HepG2 (cell line): Measurements from ENCODE around the gene OBSL1. TPM values are rescaled to one million over a fixed set of nuclear protein-coding genes. Genes with fewer than 3 reads are reported as not detected.

ENCODE experiments used
- CBFB ChIP-seq: sonication (generic); formaldehyde crosslinking; IDR thresholded peaks from 2 replicates; pipeline ENCODE4 v1.4.0; 2020; ENCODE audit warnings: missing genetic modification reagents
- CCAR2 ChIP-seq: fragments of 200-400 bp; formaldehyde crosslinking; optimal IDR thresholded peaks from 2 replicates; pipeline ENCODE3; 2018; ENCODE audit warnings: low read depth, mild to moderate bottlenecking, low read length, moderate library complexity
- GTF3A ChIP-seq: sonication (generic); formaldehyde crosslinking; conservative IDR thresholded peaks from 2 replicates; pipeline ENCODE4 v1.4.0; 2020; ENCODE audit warnings: mild to moderate bottlenecking, missing genetic modification reagents
- NCOA1 ChIP-seq: sonication (generic); formaldehyde crosslinking; IDR thresholded peaks from 2 replicates; pipeline ENCODE4 v1.9.0; 2021; ENCODE audit warnings: missing genetic modification reagents
- NCOA2 ChIP-seq: sonication (generic); formaldehyde crosslinking; IDR thresholded peaks from 2 replicates; pipeline ENCODE4 v1.8.0; 2022; ENCODE audit warnings: inconsistent platforms
- REXO4 ChIP-seq: sonication (generic); formaldehyde crosslinking; IDR thresholded peaks from 2 replicates; pipeline ENCODE4 v1.8.0; 2022; ENCODE audit warnings: missing genetic modification reagents, mild to moderate bottlenecking, borderline replicate concordance
- SIX1 ChIP-seq: sonication (generic); formaldehyde crosslinking; IDR thresholded peaks from 2 replicates; pipeline ENCODE4 v1.4.0; 2020; ENCODE audit warnings: missing genetic modification reagents, borderline replicate concordance
- SMC3 ChIP-seq: IDR thresholded peaks from 2 replicates; pipeline ENCODE4 v1.6.1; 2011; ENCODE audit warnings: low read length, improper control_type of control experiment
- SRSF1 ChIP-seq: fragments of 200-400 bp; formaldehyde crosslinking; optimal IDR thresholded peaks from 2 replicates; pipeline ENCODE3; 2017; ENCODE audit warnings: mild to moderate bottlenecking, low read depth, low read length, moderate library complexity
- SUZ12 ChIP-seq: fragments of 150-350 bp; IDR thresholded peaks from 2 replicates; pipeline ENCODE4 v1.6.1; 2014; ENCODE audit warnings: low read depth, low read length
- TAF1 ChIP-seq: sonication (generic); formaldehyde crosslinking; IDR thresholded peaks from 2 replicates; pipeline ENCODE4 v1.4.0; 2020; ENCODE audit warnings: missing genetic modification reagents
- ZFYVE20 ChIP-seq: sonication (generic); formaldehyde crosslinking; IDR thresholded peaks from 2 replicates; pipeline ENCODE4 v1.8.0; 2023; ENCODE audit warnings: low read depth, mild to moderate bottlenecking, moderate library complexity, missing genetic modification reagents, borderline replicate concordance
- ZMYM4 ChIP-seq: sonication (generic); formaldehyde crosslinking; IDR thresholded peaks from 2 replicates; pipeline ENCODE4 v1.8.1; 2023; ENCODE audit warnings: mild to moderate bottlenecking, missing genetic modification reagents
- ZNF12 ChIP-seq: sonication (generic); formaldehyde crosslinking; IDR thresholded peaks from 2 replicates; pipeline ENCODE4 v1.5.0; 2020; ENCODE audit warnings: missing genetic modification reagents
- ZNF205 ChIP-seq: IDR thresholded peaks from 2 replicates; pipeline ENCODE4 v1.6.1; 2018; ENCODE audit warnings: missing biosample characterization, missing genetic modification reagents
- ZNF207 ChIP-seq: fragments of 450-650 bp; IDR thresholded peaks from 2 replicates; pipeline ENCODE4 v1.6.1; 2016; ENCODE audit warnings: antibody characterized with exemption, borderline replicate concordance
- ZNF337 ChIP-seq: sonication (generic); formaldehyde crosslinking; IDR thresholded peaks from 2 replicates; pipeline ENCODE4 v1.5.1; 2020; ENCODE audit warnings: missing genetic modification reagents, low read depth, mild to moderate bottlenecking, borderline replicate concordance
- ZNF354B ChIP-seq: sonication (generic); formaldehyde crosslinking; IDR thresholded peaks from 2 replicates; pipeline ENCODE4 v1.8.0; 2022; ENCODE audit warnings: mild to moderate bottlenecking, missing genetic modification reagents
- ZNF496 ChIP-seq: sonication (generic); formaldehyde crosslinking; IDR thresholded peaks from 2 replicates; pipeline ENCODE4 v1.8.1; 2023; ENCODE audit warnings: mild to moderate bottlenecking, moderate library complexity, missing genetic modification reagents; ENCODE audit not compliant: insufficient replicate concordance
- ZNF616 ChIP-seq: sonication (generic); formaldehyde crosslinking; IDR thresholded peaks from 2 replicates; pipeline ENCODE4 v1.5.0; 2020; ENCODE audit warnings: low read depth, mild to moderate bottlenecking, missing genetic modification reagents
- polyA plus RNA-seq, 8 experiments: library from polyadenylated mRNA; depleted of rRNA in 3 of 8; stranded (reverse) in 7 of 8; unstranded in 1 of 8; fragments of >200 nt; fragmentation: Illumina TruSeq in 4 of 8; extraction: Trizol in 4 of 8; gene quantifications; 2 replicates each; pipeline versions ENCODE4 v1.2.1 to v1.2.3, GENCODE V29; 2011 to 2016; ENCODE audit warnings: low read depth in 4 of 8, missing spikeins in 1 of 8, mixed read lengths in 1 of 8; ENCODE audit not compliant: insufficient read depth in 1 of 8
- total RNA-seq, 5 experiments: library from RNA; depleted of rRNA; stranded (reverse); fragments of >200 nt; fragmentation: Illumina TruSeq; extraction: Trizol; gene quantifications; 2 replicates each; pipeline ENCODE4 v1.2.3, GENCODE V29; 2016; ENCODE audit warnings: low read depth in 1 of 5
- TF ChIP-seq, protein P1 (sequence below): IDR thresholded peaks from 2 replicates; pipeline ENCODE4 v1.6.1; 2016; ENCODE audit warnings: low read depth, borderline replicate concordance
- TF ChIP-seq, protein P2 (sequence below): IDR thresholded peaks from 2 replicates; pipeline ENCODE4 v1.6.1; 2016; ENCODE audit warnings: mild to moderate bottlenecking
- TF ChIP-seq, protein P3 (sequence below): sonication (generic); formaldehyde crosslinking; IDR thresholded peaks from 2 replicates; pipeline ENCODE4 v1.8.1; 2023; ENCODE audit warnings: mild to moderate bottlenecking, missing genetic modification reagents, borderline replicate concordance
- TF ChIP-seq, protein P4 (sequence below): sonication (generic); formaldehyde crosslinking; IDR thresholded peaks from 2 replicates; pipeline ENCODE4 v1.4.0; 2020; ENCODE audit warnings: missing genetic modification reagents
- TF ChIP-seq, protein P5 (sequence below): IDR thresholded peaks from 2 replicates; pipeline ENCODE4 v1.6.1; 2012; ENCODE audit warnings: inconsistent platforms
- TF ChIP-seq, protein P6 (sequence below): sonication (generic); formaldehyde crosslinking; IDR thresholded peaks from 2 replicates; pipeline ENCODE4 v1.4.0; 2020; ENCODE audit warnings: missing genetic modification reagents

Gene OBSL1
- total and polyA plus RNA-seq, 2 of the 13 experiments (the other 11 are each of a cell fraction or from before 2014, with no cell fraction given), result 86.7 to 218 TPM

DNA sequence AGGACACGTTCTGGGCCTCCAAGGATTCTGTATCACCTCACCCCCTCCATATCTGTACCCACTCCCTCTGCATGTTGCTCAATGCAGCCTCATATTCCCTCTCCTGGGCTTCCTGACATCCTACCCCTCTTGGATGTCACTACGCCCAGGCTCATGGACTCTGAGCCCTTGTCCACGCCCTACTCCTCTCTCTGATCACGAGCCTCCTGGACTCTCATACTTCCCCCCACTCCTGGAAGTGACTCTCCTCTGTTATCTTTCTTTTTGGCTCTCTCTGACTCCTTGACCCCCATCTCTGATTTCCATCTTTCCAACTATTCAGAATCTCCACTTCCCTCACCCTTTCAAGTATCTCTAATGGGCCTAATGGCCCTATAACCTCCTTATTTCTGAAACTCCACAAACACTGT is 25.4 kb downstream of the OBSL1 start (continued):
- TF ChIP-seq NCOA2 (CRISPR knock-in tag) (peak; percentile 83), CBFB (no peak), ZMYM4 (CRISPR knock-in tag) (no peak), SMC3 (peak; percentile 38), ZNF12 (CRISPR knock-in tag) (peak; percentile 79; the same call in 1 of the 2 replicates), GTF3A (CRISPR knock-in tag) (no peak), ZNF207 (no peak), ZFYVE20 (CRISPR knock-in tag) (no peak), ZNF616 (CRISPR knock-in tag) (no peak), SUZ12 (no peak), TAF1 (no peak), ZNF205 (CRISPR knock-in tag) (peak; percentile 81; the same call in 1 of the 2 replicates), REXO4 (CRISPR knock-in tag) (no peak), NCOA1 (no peak), ZNF337 (no peak), ZNF354B (CRISPR knock-in tag) (no peak), SIX1 (CRISPR knock-in tag) (peak; percentile 77; the same call in 1 of the 2 replicates), CCAR2 (no peak), SRSF1 (no peak), ZNF496 (no peak)
- TF ChIP-seq, protein P1, sequence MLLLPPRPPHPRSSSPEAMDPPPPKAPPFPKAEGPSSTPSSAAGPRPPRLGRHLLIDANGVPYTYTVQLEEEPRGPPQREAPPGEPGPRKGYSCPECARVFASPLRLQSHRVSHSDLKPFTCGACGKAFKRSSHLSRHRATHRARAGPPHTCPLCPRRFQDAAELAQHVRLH (CRISPR knock-in tag), result peak; percentile 67; the same call in 1 of the 2 replicates
- TF ChIP-seq, protein P2, sequence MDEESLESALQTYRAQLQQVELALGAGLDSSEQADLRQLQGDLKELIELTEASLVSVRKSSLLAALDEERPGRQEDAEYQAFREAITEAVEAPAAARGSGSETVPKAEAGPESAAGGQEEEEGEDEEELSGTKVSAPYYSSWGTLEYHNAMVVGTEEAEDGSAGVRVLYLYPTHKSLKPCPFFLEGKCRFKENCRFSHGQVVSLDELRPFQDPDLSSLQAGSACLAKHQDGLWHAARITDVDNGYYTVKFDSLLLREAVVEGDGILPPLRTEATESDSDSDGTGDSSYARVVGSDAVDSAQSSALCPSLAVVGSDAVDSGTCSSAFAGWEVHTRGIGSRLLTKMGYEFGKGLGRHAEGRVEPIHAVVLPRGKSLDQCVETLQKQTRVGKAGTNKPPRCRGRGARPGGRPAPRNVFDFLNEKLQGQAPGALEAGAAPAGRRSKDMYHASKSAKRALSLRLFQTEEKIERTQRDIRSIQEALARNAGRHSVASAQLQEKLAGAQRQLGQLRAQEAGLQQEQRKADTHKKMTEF, result peak; percentile 82
- TF ChIP-seq, protein P3, sequence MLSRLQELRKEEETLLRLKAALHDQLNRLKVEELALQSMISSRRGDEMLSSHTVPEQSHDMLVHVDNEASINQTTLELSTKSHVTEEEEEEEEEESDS (CRISPR knock-in tag), result no peak
- TF ChIP-seq, protein P4, sequence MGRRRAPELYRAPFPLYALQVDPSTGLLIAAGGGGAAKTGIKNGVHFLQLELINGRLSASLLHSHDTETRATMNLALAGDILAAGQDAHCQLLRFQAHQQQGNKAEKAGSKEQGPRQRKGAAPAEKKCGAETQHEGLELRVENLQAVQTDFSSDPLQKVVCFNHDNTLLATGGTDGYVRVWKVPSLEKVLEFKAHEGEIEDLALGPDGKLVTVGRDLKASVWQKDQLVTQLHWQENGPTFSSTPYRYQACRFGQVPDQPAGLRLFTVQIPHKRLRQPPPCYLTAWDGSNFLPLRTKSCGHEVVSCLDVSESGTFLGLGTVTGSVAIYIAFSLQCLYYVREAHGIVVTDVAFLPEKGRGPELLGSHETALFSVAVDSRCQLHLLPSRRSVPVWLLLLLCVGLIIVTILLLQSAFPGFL (CRISPR knock-in tag), result no peak
- TF ChIP-seq, protein P5, sequence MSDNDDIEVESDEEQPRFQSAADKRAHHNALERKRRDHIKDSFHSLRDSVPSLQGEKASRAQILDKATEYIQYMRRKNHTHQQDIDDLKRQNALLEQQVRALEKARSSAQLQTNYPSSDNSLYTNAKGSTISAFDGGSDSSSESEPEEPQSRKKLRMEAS, result peak; percentile 51; the same call in 1 of the 2 replicates
- TF ChIP-seq, protein P6, sequence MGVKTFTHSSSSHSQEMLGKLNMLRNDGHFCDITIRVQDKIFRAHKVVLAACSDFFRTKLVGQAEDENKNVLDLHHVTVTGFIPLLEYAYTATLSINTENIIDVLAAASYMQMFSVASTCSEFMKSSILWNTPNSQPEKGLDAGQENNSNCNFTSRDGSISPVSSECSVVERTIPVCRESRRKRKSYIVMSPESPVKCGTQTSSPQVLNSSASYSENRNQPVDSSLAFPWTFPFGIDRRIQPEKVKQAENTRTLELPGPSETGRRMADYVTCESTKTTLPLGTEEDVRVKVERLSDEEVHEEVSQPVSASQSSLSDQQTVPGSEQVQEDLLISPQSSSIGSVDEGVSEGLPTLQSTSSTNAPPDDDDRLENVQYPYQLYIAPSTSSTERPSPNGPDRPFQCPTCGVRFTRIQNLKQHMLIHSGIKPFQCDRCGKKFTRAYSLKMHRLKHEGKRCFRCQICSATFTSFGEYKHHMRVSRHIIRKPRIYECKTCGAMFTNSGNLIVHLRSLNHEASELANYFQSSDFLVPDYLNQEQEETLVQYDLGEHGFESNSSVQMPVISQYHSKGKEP (CRISPR knock-in tag), result no peak
